HG02884 (cell line): ENCODE results near the gene PMVK.

ENCODE experiments used
- ATAC-seq: cut with Tn5 transposase; IDR thresholded peaks from one replicate; pipeline ENCODE4 v1.9.1; 2021; ENCODE audit warnings: mild to moderate bottlenecking, moderate library complexity; ENCODE audit not compliant: unreplicated experiment

Gene PMVK

DNA sequence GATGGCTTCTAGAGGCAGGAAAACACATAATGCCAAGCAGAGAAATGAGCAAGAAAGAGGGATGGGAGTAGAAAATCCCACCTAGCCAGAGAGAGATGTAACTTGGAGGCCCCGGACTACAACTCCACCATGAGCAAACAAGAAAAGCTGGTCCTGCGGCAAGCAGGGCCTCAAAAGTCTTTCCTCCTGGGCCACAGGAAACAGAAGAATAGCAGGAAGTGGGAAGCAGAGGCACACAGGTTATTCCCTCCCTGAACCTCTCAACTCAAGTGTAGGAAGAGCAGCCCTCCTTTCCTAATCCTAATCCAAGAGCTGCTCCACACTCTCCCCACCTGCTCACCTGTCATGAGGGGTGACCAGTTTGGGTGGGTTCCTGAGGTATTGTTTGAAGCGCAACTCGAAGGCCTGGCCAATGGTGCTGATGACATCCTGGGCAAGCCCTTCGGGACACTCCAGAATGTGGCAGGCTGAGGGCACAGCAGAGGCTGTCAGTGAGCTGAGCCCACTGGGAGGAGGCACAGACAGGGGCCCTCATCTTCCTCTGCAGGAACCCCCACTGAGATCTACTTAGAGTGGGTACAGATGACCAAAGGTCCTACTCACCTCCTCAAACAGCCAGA is 30.9 kb upstream of the PMVK start:
- ATAC-seq = no peak

- ATAC-seq = no peak
Observed at GRCh38 chr1:154966111-154966510, 29.6 kb upstream of the PMVK start.

DNA sequence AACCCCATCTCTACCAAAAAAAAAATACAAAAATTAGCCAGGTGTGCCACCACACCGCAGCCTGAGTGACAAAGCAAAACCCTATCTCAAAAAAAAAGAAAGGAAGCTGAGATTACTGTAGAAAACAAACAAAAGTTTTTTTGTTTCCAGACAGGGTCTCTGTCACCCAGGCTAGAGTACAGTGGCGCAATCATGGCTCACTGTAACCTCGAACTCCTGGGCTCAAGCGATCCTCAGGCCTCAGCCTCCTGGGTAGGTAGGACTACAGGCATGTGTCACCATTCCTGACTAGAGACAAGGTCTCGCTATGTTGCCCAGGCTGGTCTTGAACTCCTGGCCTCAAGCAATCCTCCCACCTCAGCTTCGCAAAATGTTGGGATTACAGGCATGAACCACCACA is 27.8 kb upstream of the PMVK start:
- no peak for ATAC-seq

GRCh38 chr1:154963643-154964042 is 27.1 kb upstream of the PMVK start:
- ATAC-seq = no peak

- no peak for ATAC-seq
Observed at GRCh38 chr1:154962795-154963330, 26.3 kb upstream of the PMVK start.

GRCh38 chr1:154962156-154962749 is 25.7 kb upstream of the PMVK start:
- peak; percentile 6 for ATAC-seq

DNA sequence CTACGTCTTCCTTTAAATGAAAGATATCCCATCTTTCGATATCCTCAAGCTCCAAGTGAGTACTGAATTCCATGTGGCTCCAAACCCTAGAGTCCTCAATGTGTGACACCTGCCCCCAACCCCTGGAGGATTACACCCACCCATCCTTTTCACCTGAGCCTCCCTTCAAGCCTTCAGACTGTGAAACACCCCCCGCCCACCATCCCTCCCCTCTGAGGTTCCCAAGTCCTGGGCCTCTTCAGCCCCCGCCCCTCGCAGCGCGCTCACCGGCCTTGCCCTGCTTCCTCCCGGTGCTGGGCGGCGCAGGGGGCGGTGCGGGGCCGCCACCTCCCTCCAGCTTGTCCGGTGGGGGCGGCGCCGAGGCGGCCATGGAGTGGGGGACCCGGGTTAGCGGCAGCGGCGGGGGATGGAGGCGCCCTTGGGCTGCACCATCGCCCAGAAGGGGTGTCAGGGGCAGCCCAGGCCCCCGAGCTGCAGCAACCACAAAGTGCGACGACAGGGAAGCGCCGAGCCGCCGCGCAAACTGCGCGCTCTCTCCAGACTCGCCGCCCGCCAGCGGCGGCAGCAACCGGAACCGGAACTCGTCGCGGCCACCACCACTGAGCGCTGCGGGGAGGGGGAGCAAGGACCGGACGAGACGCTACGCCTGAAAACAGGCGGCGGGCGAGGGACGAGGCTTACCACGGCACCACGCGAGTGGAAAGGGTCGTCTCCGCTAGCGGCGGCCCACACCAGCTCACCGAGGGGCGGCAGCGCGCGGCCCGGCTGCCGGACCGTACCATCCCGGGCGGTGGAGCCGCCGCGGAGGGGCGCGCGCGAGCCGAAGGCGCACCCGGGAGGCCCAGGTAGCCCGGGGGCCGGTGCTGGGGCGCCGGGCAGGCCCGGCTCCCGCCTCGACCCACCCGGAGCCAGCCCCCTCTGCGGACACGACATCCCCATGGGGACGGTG is 25.0 kb upstream of the PMVK start, which contains the start of gene PYGO2:
Gene PYGO2 (minus strand): TSS at position 576 of the 949 bp plus-strand sequence. CDS start 206 bp downstream, at position 370.
- ATAC-seq = peak; percentile 72

DNA sequence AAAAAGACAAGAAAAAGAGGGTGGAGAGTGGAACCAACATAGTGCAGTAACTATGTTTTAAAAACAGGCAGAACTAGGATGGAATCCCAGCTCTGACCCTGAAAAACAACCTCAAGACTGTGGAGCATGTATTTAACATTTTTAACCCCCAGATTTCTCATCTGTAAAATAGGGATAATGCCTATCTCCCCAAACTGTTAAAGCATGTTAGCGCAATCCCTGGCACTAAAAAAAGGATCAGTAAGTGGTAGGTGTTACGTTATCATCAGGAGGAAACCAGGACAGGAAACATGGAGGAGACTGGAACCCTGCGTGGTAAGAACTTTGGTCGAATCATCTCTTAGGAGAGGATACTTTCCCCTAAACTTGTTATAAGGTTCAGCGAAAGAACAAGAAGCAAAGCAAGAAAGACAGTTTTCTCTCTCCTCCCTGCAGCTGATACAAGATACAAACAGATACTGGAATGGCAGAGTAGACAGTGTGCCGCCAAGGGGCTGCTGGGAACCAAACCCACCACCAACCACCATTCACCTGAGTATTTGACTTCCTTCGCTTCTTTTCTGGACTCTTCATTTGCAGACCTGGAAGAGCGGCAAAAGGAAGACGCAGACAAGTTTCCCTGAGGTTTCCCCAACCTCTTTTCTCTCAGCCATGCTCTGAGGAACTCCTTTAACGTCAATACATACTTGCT is 24.1 kb upstream of the PMVK start:
- ATAC-seq = no peak

DNA sequence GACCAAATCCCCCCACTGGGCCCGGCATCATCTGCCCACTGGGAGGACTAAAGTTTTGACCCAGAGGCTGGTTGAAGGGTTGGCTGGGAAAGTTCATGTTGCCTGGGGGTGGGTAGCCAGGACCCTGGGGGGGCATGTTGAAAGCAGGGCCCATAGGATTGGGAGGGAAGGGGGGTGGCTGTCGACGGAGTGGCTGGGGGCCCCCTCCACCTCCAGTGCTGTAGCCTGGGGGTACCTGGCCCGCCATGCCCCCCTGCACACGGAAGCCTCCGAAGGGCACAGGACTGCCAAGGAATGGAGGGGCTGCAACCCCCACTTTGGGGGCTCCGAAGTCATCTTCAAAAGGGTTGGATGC is 22.9 kb upstream of the PMVK start:
- no peak for ATAC-seq

DNA sequence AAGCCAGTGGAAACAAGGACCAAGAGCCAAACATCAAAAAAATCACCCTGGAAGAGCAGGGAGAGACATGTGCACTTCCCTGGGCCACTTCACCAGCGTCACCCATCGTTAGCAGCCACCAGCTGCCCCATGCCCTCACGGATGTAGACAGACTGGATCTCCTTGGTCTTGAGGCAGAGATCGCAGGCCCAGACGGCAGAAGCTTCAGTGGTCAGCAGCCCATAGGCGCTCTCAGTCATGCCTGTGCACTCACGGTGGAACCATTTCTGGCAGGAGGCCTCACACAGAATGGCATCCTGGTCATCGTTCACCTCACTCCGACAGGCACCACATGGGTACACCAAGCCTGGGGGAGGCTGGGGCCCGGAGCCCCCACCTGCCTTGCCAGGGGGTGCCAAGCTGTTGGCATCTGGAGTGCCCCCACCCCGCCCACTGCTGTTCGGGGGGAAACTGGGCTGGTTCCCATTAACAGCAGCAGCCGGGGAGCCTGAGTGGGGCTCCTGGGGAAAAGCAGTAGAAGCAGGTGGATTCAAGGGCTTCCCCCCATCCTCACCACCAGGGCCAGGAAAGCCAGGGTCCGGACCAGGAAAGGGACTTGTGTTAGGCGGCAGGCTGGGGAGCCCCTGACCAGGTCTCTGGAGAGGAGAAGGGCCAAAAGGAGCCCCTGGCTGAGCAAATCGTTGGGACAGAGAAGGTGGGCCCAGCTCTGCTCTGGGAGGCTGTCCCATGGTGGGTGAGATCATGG is 22.3 kb upstream of the PMVK start:
- no peak for ATAC-seq

DNA sequence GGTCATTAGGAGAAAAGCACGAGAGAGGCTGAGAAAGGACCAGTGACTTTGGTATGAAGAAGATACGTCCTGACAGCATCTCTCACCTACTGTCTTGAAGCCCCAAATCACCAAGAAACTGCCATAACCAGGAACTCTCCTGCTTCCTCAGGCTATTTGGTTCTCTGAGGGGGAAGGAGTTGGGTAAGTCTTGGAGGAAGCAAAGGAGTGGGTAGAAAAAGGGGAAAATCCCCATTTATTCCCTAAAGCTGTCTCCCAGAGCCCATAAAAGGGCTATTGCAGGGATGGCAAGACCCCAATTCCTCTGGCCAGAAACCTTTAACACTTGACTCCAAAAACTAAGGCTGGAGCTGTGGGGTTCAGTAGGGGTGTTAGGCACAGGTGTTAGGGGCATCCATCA is 21.5 kb upstream of the PMVK start:
- no peak for ATAC-seq

DNA sequence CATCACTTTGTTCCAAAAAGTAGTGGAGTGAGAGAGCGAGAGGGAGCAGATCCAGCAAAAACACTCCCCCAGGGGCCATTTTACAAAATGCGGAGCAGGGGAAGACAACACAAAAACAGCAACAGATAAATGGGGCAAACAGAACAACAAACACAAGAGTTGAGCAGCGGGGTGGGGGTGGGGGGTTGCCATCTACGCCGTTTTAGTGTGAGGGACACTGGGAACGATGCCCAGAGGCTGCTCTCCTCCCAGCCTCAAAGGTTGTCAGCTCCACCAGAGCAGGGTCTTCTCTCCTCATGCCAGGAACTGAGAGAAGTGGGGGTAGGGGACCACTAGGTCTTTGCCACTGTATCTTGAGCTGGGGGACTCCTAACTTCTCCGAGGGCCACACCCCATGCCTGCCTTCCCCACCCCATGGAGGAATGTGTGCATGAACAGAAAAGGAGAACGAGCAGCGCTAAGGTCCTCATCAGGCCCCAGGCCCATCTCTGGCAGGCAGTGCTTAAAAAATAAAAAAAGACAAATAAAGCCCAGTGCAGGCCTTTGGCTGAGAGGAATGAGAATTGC is 20.7 kb upstream of the PMVK start:
- ATAC-seq = no peak

DNA sequence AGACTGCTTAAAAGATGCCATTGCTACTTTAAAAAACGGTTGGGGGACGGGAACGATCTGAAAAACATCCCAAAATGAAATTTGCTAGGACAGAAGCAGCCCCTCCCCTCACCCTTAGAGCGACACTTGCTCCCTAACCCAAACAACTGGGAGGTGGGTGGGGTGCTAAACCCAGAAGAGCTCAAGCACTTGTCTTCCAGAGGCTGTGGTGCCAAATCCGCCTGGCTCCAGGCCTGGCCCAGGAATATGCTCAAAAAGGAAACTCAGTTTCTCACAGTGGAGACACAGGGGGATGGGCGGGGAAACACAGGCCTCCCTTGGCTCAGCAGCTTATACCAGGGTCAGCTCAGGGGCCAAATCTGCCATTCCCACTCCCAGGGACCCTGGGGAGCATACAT is 20.0 kb upstream of the PMVK start:
- no peak for ATAC-seq

GRCh38 chr1:154955718-154956543 is 19.4 kb upstream of the PMVK start, which contains the start of gene PBXIP1:
TSS of gene PBXIP1 (minus strand) at chr1:154956099. CDS start at chr1:154953721, 2,378 bp downstream.
- peak; percentile 56 for ATAC-seq

DNA sequence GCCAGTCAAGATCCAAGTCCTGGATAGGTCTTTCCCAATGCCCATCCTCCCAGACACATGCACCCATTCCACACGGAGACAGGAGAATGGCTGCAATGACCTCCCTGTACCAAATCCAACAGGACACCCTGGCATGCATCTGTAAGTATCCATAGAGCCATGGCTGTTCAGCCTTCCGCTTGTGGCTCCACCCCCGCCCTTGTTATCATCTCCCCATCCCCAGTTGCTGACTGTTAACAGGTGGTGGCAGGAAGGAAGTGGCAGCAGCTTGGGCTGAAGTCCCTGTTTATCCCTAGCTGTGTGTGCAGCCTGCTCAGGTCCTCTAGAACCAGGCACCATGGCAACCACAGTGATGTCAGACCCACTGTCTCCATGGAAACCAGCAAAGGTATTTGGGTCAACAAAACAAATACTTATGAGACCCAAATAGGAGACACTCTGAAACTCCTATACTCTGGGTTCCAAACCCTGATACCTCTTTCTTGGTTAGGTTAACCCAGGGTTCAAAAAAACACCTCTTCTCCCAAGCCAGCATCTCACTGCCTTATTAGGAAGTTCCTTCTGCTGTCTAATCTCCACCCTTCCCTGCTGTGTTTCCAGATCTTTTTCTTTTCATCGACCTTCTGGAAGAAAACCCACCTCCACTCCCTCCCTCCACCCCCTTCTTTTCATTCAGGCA is 18.7 kb upstream of the PMVK start:
- ATAC-seq = peak; percentile 29

GRCh38 chr1:154954541-154954940 is 18.0 kb upstream of the PMVK start:
- no peak for ATAC-seq

DNA sequence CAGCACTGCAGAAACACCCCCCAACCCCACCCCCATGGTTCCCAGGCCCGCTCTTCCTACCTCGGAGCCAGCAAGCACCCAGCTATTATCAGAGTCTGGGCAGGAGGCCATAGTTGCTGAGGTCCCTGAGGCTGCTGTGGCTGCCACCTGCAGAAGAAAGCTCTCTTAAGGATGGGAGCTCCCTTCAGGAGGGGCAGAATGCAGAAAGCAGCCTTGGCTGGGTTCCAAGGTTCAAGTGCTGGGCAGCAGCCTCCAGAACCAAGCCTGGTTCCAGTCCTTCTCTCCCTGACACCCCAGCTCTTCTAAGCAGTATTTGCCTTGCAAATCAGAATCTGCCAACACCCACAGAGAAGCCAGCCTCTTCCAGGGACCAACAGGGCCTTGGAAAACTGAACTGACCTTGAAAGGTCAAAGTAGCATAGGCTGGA is 17.1 kb upstream of the PMVK start:
- no peak for ATAC-seq

DNA sequence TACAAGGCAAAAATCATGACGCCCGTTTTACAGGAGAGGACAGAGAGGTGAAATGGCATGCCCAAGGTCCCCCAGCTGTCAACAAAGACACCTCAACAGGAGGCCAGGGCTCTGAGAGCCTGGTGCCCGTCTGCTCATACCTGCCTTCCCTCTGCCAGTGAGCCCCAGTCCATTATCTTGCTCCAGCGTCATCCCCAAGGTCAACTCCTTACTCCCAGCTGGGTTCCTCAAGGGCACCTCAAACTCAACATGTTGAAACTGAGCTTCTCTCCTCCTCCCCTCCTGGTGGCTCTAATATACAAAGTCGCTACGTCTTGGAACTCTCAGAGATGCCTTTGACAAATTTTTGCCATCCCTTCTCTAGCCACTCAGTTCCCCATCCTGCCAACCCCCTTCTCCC is 16.1 kb upstream of the PMVK start:
- no peak for ATAC-seq
